Measurements from ENCODE around the gene RAB26.
A peak's percentile ranks its signal among the peaks of the same experiment; 100 is the strongest.
"Not testable (repeated sequence)": the region's sequence is repeated elsewhere in the genome, so short reads cannot be mapped to it uniquely, and the experiment has no call there.

RAB26 gene

GRCh38 chr16:2116428-2116827, 32.0 kb upstream of the RAB26 start:
- not testable (repeated sequence) for DNase-seq (ENCODE audit: low spot score)

- DNase-seq (ENCODE audit: low spot score), result not testable (repeated sequence)
Measured at GRCh38 chr16:2117341-2117740, 31.1 kb upstream of the RAB26 start.

- not testable (repeated sequence) for DNase-seq (ENCODE audit: low spot score)
Measured at GRCh38 chr16:2117960-2118722, 30.3 kb upstream of the RAB26 start.

GRCh38 chr16:2121325-2121724, 27.1 kb upstream of the RAB26 start:
- DNase-seq (ENCODE audit: low spot score), result peak; percentile 48

- no peak for DNase-seq (ENCODE audit: low spot score)
Measured at GRCh38 chr16:2121853-2122252, 26.6 kb upstream of the RAB26 start.

GRCh38 chr16:2122429-2122828, 26.0 kb upstream of the RAB26 start:
- no peak for DNase-seq (ENCODE audit: low spot score)

- DNase-seq (ENCODE audit: low spot score), result not testable (repeated sequence)
Measured at GRCh38 chr16:2122934-2123683, 25.3 kb upstream of the RAB26 start.

- not testable (repeated sequence) for DNase-seq (ENCODE audit: low spot score)
Measured at GRCh38 chr16:2123706-2124376, 24.6 kb upstream of the RAB26 start.

- DNase-seq (ENCODE audit: low spot score), result not testable (repeated sequence)
Measured at GRCh38 chr16:2124377-2124693, 24.1 kb upstream of the RAB26 start.

- DNase-seq (ENCODE audit: low spot score), result peak; percentile 77
Measured at GRCh38 chr16:2124694-2125444, 23.6 kb upstream of the RAB26 start.

- DNase-seq (ENCODE audit: low spot score), result not testable (repeated sequence)
Measured at GRCh38 chr16:2125609-2126008, 22.8 kb upstream of the RAB26 start.

GRCh38 chr16:2126161-2126743, 22.2 kb upstream of the RAB26 start:
- not testable (repeated sequence) for DNase-seq (ENCODE audit: low spot score)

GRCh38 chr16:2126928-2127556, 21.4 kb upstream of the RAB26 start:
- not testable (repeated sequence) for DNase-seq (ENCODE audit: low spot score)

GRCh38 chr16:2127630-2128280, 20.7 kb upstream of the RAB26 start:
- peak; percentile 56 for DNase-seq (ENCODE audit: low spot score)

GRCh38 chr16:2129251-2129650, 19.2 kb upstream of the RAB26 start:
- DNase-seq (ENCODE audit: low spot score), result not testable (repeated sequence)

GRCh38 chr16:2129890-2130447, 18.5 kb upstream of the RAB26 start:
- DNase-seq (ENCODE audit: low spot score), result not testable (repeated sequence)

GRCh38 chr16:2133797-2134196, 14.6 kb upstream of the RAB26 start:
- not testable (repeated sequence) for DNase-seq (ENCODE audit: low spot score)

- DNase-seq (ENCODE audit: low spot score), result not testable (repeated sequence)
Measured at GRCh38 chr16:2135071-2135470, 13.4 kb upstream of the RAB26 start.

GRCh38 chr16:2135770-2136490, 12.5 kb upstream of the RAB26 start, which contains the start of gene PKD1:
TSS of gene PKD1 (minus strand) at chr16:2135898. CDS start at chr16:2135689, 209 bp downstream.
- DNase-seq (ENCODE audit: low spot score), result peak; percentile 92

Measured in SK-N-DZ (cell line).